Gastroesophageal sphincter (tissue), 3 donors: ENCODE results near the gene SLC25A34.

Experiments
- CTCF ChIP-seq, 4 experiments: fragments of 200-600 bp in 2 of 4; fragments of 450-650 bp in 2 of 4; sonication (generic) in 1 of 4; IDR thresholded peaks; one replicate each; pipeline ENCODE4 v1.5.1; 2017 to 2019; ENCODE audit warnings: antibody characterized with exemption in 4 of 4, mild to moderate bottlenecking in 2 of 4, moderate library complexity in 2 of 4
- POLR2AphosphoS5 ChIP-seq: sonication (generic); formaldehyde crosslinking; IDR thresholded peaks from one replicate; pipeline ENCODE4 v1.6.1; 2017; ENCODE audit warnings: antibody characterized with exemption

DNA sequence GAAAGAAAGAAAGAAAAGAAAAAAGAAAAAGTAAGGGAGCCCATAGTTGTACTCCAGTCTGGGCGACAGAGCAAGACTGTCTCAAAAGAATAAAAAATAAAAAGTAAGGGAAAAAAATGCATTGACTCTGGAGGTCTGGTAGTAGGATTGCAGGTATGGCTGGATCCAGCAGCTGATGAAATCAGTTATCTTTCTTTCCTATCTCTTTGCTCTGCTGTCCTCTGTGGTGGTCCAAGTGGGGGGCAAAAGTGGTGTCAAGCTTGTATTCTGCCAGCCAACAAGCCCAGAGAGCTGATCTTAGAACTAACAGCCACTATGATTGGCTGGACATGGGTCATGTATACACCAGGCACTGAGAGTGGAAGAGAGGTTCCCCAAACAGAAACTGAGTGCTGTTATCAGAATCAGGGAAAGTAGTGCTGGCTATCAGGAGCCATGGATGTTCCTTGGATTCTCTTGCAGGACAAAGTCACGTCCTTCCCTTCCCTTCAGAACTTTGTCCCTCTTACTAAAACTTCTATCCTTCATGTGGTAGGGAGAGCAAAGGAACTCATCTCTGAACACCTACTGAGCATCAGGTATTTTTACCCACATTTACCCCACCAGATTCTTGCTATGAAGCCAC, 19.1 kb downstream of the SLC25A34 start:
- TF ChIP-seq CTCF (IDR thresholded peaks at IDR 0.05) (no peak), POLR2AphosphoS5 (no peak)
